Adrenal gland (tissue), 5 donors: ENCODE results near the gene CORO2B.

Source experiments
- POLR2A ChIP-seq, 2 donors: fragments of 450-650 bp; IDR thresholded peaks; one replicate each; pipeline ENCODE4 v1.6.1; 2017; ENCODE audit warnings: antibody characterized with exemption in 2 of 2, mild to moderate bottlenecking in 2 of 2, moderate library complexity in 1 of 2
- TF ChIP-seq, protein P1 (sequence below), 6 experiments: fragments of 450-650 bp in 4 of 6; fragments of 200-600 bp in 2 of 6; sonication (generic) in 1 of 6; IDR thresholded peaks; 1 replicate in 5 of 6; 2 replicates in 1 of 6; pipeline versions ENCODE4 v1.5.1 to v1.8.0; 2016 to 2021; ENCODE audit warnings: antibody characterized with exemption in 6 of 6, mild to moderate bottlenecking in 2 of 6, moderate library complexity in 1 of 6
- donor health status: DM: no; HTN: no; CAD: no.

GRCh38 chr15:68635141-68635540 is 56.3 kb downstream of the CORO2B start:
- TF ChIP-seq, protein P1, sequence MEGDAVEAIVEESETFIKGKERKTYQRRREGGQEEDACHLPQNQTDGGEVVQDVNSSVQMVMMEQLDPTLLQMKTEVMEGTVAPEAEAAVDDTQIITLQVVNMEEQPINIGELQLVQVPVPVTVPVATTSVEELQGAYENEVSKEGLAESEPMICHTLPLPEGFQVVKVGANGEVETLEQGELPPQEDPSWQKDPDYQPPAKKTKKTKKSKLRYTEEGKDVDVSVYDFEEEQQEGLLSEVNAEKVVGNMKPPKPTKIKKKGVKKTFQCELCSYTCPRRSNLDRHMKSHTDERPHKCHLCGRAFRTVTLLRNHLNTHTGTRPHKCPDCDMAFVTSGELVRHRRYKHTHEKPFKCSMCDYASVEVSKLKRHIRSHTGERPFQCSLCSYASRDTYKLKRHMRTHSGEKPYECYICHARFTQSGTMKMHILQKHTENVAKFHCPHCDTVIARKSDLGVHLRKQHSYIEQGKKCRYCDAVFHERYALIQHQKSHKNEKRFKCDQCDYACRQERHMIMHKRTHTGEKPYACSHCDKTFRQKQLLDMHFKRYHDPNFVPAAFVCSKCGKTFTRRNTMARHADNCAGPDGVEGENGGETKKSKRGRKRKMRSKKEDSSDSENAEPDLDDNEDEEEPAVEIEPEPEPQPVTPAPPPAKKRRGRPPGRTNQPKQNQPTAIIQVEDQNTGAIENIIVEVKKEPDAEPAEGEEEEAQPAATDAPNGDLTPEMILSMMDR (IDR thresholded peaks at IDR 0.05): no peak
- TF ChIP-seq POLR2A (IDR thresholded peaks at IDR 0.05): no peak
